Measurements from ENCODE around the gene CHD6.

CHD6 gene

DNA sequence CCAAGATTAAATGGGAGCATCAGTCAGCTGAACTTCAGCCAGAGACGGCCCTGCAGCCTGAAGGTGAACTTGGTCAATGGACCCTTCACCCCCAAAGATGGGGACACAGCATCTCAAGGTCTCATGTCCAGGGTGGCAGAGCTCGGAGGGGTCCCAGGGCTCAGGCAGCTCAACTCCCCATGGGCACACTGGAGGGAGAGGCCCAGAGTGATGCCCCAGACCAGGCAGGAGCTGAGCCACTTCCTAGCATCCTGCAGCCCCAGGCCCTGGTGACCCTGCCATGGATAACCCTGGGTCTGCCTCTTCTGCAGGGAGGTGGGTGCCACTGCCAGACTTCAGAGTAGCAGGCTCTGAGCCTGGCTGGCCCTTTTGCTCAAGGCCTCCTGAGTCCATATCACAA, 224.1 kb downstream of the CHD6 start:
- no peaks in the 10 kb centered on the region for H3K79me2 ChIP-seq (ENCODE audit: insufficient read depth, low read length)
- H3K4me3 ChIP-seq (ENCODE audit: low read depth, low read length, poor library complexity, severe bottlenecking), result no peak overlapping the region
- H3K27me3 ChIP-seq (ENCODE audit: insufficient read depth, low read length), result no peaks in the 10 kb centered on the region
- H3K9me3 ChIP-seq (ENCODE audit: low read length), result no peaks in the 10 kb centered on the region
- no peak overlapping the region for H2AFZ ChIP-seq (ENCODE audit: low read length)
- no peak overlapping the region for H3K4me2 ChIP-seq (ENCODE audit: low read length)
- TF ChIP-seq, protein P1, sequence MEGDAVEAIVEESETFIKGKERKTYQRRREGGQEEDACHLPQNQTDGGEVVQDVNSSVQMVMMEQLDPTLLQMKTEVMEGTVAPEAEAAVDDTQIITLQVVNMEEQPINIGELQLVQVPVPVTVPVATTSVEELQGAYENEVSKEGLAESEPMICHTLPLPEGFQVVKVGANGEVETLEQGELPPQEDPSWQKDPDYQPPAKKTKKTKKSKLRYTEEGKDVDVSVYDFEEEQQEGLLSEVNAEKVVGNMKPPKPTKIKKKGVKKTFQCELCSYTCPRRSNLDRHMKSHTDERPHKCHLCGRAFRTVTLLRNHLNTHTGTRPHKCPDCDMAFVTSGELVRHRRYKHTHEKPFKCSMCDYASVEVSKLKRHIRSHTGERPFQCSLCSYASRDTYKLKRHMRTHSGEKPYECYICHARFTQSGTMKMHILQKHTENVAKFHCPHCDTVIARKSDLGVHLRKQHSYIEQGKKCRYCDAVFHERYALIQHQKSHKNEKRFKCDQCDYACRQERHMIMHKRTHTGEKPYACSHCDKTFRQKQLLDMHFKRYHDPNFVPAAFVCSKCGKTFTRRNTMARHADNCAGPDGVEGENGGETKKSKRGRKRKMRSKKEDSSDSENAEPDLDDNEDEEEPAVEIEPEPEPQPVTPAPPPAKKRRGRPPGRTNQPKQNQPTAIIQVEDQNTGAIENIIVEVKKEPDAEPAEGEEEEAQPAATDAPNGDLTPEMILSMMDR (IDR thresholded peaks at IDR 0.05; ENCODE audit: low read length), result no peak
- no peak for TF ChIP-seq EZH2 (IDR thresholded peaks at IDR 0.05; ENCODE audit: borderline replicate concordance, low read length)
- H3F3A ChIP-seq (ENCODE audit: insufficient read depth, low read length), result no peaks in the 10 kb centered on the region
- H3K4me1 ChIP-seq (ENCODE audit: insufficient read depth, low read length, severe bottlenecking), result no peaks in the 10 kb centered on the region
- no peaks in the 10 kb centered on the region for H4K20me1 ChIP-seq (ENCODE audit: insufficient read depth, low read length)
- H3K27ac ChIP-seq (ENCODE audit: low read depth, low read length, poor library complexity, severe bottlenecking), result no peak overlapping the region
- no peaks in the 10 kb centered on the region for H3K36me3 ChIP-seq (ENCODE audit: insufficient read depth, low read length)
- no peak overlapping the region for H3K9ac ChIP-seq (ENCODE audit: low read length)
- no peaks in the 10 kb centered on the region for H3K9me2 ChIP-seq (ENCODE audit: low read depth, low read length)

DNA sequence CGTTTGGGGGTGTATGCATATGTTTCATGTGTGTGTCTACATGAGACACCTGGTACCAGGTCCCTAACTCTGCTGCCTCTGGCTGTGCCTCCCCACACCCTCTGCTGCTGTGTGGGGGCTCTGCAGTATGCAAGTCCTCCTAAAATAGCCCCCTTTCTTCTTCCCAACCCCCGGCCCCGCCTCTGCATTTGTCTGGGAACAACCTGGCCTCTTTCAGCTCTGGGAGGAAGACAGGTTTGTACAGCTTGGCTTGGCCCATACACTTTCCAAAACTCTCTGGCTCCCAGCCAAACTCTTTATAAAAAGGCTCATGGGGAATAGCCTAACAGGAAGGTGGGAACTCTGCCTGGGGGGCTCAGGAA, 224.5 kb downstream of the CHD6 start:
- TF ChIP-seq EZH2 (IDR thresholded peaks at IDR 0.05; ENCODE audit: borderline replicate concordance, low read length), result no peak
- TF ChIP-seq, protein P1 (IDR thresholded peaks at IDR 0.05; ENCODE audit: low read length), result no peak

DNA sequence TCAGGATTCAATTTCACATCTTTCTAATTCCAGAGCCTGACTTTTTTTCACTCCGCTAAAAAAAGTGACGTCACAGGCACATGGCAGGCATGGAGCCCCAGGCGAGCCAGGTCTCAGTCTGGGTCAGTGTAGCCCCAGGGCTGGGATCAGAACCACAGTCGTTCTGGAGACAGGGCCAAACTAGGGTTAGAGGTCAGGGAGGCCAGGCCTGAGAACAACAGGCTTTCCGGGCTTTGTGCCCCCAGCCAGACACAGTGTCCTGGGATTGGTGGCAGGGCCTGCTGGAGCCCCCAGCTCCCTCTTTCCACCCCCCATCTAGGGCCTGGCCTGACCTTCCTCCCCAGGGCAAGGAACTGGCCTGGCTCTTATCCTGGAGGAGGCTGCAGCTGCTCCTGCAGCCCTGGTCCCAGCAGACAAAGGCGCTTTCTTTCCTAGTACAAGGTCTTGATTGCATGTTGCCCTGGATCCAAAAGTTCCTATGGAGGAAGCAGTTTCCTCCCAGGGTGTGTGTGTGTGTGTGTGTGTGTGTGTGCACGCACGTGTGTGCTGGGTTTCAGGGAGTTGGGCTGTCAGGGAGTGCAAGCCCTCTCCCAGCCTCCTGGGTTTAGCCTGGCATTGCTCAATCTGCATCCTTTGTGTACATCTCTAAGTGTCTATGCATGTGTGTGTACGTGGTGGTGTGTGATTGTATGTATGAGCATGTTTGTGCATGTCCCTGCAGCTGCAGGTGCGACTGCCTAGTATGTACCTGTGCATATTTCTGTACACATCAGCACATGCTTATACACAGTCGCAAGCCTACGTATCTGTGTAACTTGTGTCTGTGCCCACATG, 225.1 kb downstream of the CHD6 start:
- no peak overlapping the region for H3K4me2 ChIP-seq (ENCODE audit: low read length)
- H3K27ac ChIP-seq (ENCODE audit: low read depth, low read length, poor library complexity, severe bottlenecking), result no peak overlapping the region
- no peaks in the 10 kb centered on the region for H3K79me2 ChIP-seq (ENCODE audit: insufficient read depth, low read length)
- TF ChIP-seq, protein P1 (IDR thresholded peaks at IDR 0.05; ENCODE audit: low read length), result no peak
- TF ChIP-seq EZH2 (IDR thresholded peaks at IDR 0.05; ENCODE audit: borderline replicate concordance, low read length), result no peak
- H2AFZ ChIP-seq (ENCODE audit: low read length), result no peak overlapping the region
- H3K4me1 ChIP-seq (ENCODE audit: insufficient read depth, low read length, severe bottlenecking), result no peaks in the 10 kb centered on the region
- no peaks in the 10 kb centered on the region for H3F3A ChIP-seq (ENCODE audit: insufficient read depth, low read length)
- H3K9me3 ChIP-seq (ENCODE audit: low read length), result no peaks in the 10 kb centered on the region
- no peak overlapping the region for H3K4me3 ChIP-seq (ENCODE audit: low read depth, low read length, poor library complexity, severe bottlenecking)
- H3K9me2 ChIP-seq (ENCODE audit: low read depth, low read length), result no peaks in the 10 kb centered on the region
- H3K9ac ChIP-seq (ENCODE audit: low read length), result no peak overlapping the region
- H3K27me3 ChIP-seq (ENCODE audit: insufficient read depth, low read length), result no peaks in the 10 kb centered on the region
- no peaks in the 10 kb centered on the region for H4K20me1 ChIP-seq (ENCODE audit: insufficient read depth, low read length)
- no peaks in the 10 kb centered on the region for H3K36me3 ChIP-seq (ENCODE audit: insufficient read depth, low read length)

More for the DNA sequence above, 224.5 kb downstream of the CHD6 start:
- Histone ChIP-seq H3K36me3 (ENCODE audit: insufficient read depth, low read length) (no peaks in the 10 kb centered on the region), H3K27me3 (ENCODE audit: insufficient read depth, low read length) (no peaks in the 10 kb centered on the region), H4K20me1 (ENCODE audit: insufficient read depth, low read length) (no peaks in the 10 kb centered on the region), H3K4me3 (ENCODE audit: low read depth, low read length, poor library complexity, severe bottlenecking) (no peak overlapping the region), H3F3A (ENCODE audit: insufficient read depth, low read length) (no peaks in the 10 kb centered on the region), H3K4me2 (ENCODE audit: low read length) (no peak overlapping the region), H3K4me1 (ENCODE audit: insufficient read depth, low read length, severe bottlenecking) (no peaks in the 10 kb centered on the region), H2AFZ (ENCODE audit: low read length) (no peak overlapping the region), H3K79me2 (ENCODE audit: insufficient read depth, low read length) (no peaks in the 10 kb centered on the region), H3K9me3 (ENCODE audit: low read length) (no peaks in the 10 kb centered on the region), H3K9ac (ENCODE audit: low read length) (no peak overlapping the region), H3K27ac (ENCODE audit: low read depth, low read length, poor library complexity, severe bottlenecking) (no peak overlapping the region), H3K9me2 (ENCODE audit: low read depth, low read length) (no peaks in the 10 kb centered on the region)

Data from OCI-LY1 (cell line).